Gastrocnemius medialis (tissue), 4 donors: ENCODE measurements around the gene FOXE1.

Experiments used
- CTCF ChIP-seq, 5 experiments: fragments of 450-650 bp in 3 of 5; fragments of 200-600 bp in 2 of 5; sonication (generic) in 2 of 5; IDR thresholded peaks in 4 of 5; conservative IDR thresholded peaks in 1 of 5; 1 replicate in 4 of 5; 2 replicates in 1 of 5; pipeline ENCODE4 v1.5.1; 2016 to 2019; ENCODE audit warnings: antibody characterized with exemption in 5 of 5, mild to moderate bottlenecking in 3 of 5, moderate library complexity in 3 of 5
- POLR2A ChIP-seq, 2 donors: fragments of 450-650 bp; IDR thresholded peaks; one replicate each; pipeline ENCODE4 v1.6.1; 2017; ENCODE audit warnings: antibody characterized with exemption in 2 of 2, mild to moderate bottlenecking in 2 of 2, moderate library complexity in 2 of 2

GRCh38 chr9:97809666-97810344 lies 43.2 kb upstream of the FOXE1 start:
- TF ChIP-seq POLR2A (IDR thresholded peaks at IDR 0.05), result no peak
- TF ChIP-seq CTCF (IDR thresholded peaks at IDR 0.05 in 4 of 5, conservative IDR thresholded peaks at IDR 0.05 in 1 of 5), result no peak
